KOPT-K1 (cell line): Measurements from ENCODE around the gene FKBP15.
"Not testable (repeated sequence)": the region's sequence is repeated elsewhere in the genome, so short reads cannot be mapped to it uniquely, and the experiment has no call there.

Experiments used
- H3K27ac ChIP-seq: fragments of 200-600 bp; sonication (generic); 2 replicates; pipeline ENCODE4 v1.5.1; 2016; ENCODE audit warnings: antibody characterized with exemption, mild to moderate bottlenecking, low read depth, low read length; ENCODE audit not compliant: poor library complexity, severe bottlenecking
- H3K36me3 ChIP-seq: fragments of 200-600 bp; sonication (generic); 2 replicates; pipeline ENCODE4 v1.5.1; 2017; ENCODE audit warnings: antibody characterized with exemption, mild to moderate bottlenecking, low read length, moderate library complexity; ENCODE audit not compliant: insufficient read depth
- H3K9me3 ChIP-seq: fragments of 200-600 bp; sonication (generic); 2 replicates; pipeline ENCODE4 v1.5.1; 2017; ENCODE audit warnings: antibody characterized with exemption, low read length, mild to moderate bottlenecking; ENCODE audit not compliant: insufficient read depth, poor library complexity, severe bottlenecking

Gene FKBP15

DNA sequence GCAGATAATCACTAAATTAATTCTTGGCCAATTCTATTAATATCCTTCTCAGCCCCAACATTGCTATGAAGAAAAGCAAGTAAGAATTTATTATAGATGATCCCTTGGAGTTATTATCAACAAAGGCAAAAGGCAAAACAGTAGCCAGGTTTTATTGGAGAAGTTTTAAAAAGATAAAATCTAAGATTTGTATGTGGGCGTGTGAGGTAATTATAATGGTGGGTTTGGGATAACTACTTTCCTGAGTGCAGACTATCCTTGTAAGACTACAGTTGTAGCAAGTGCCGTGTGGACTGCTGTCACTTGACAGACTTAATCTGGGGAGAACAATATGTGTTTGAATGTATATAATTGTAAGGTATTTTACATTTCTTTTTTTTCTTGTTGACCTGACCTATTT lies 23.5 kb upstream of the FKBP15 start:
- no peaks in the 10 kb centered on the region for H3K9me3 ChIP-seq
- no peaks in the 10 kb centered on the region for H3K36me3 ChIP-seq
- no peak overlapping the region for H3K27ac ChIP-seq

DNA sequence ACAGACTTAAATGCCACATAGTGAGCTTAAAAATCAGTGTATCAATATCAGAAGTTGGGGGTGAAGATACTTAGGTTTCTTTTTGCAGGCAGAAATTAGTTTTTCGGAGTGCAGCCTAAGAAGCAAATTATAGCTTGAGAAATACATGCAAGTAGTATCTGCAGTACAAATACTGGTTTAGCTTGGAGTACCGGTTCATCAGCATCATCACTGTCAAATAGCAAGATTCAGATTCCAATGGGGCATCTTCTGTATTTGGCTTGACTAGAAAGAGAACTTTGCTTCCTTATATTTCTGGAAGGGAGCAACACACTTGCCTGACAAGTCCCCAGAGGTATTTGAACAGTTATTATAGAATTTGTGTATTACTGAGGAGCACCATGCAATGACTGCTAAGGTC lies 20.1 kb upstream of the FKBP15 start:
- no peak overlapping the region for H3K27ac ChIP-seq
- no peaks in the 10 kb centered on the region for H3K36me3 ChIP-seq
- no peaks in the 10 kb centered on the region for H3K9me3 ChIP-seq

DNA sequence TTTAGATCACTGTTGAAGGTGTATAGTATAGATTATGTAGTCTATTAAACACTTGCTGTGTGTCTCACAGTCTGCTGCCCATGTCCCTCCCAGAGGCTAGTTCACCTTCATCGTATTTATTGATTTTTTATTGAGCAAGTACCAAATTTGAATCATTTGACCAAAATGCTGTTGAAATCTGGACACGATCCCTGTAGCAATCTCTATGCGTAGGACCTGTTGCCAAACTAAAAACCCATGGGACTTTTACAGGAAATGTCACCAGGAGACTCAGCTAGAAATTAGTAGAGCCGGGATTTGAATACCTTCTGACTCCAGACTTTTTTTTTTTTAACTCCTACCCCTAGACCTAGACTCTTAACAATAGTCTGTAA lies 17.8 kb upstream of the FKBP15 start:
- H3K27ac ChIP-seq: no peak overlapping the region
- no peaks in the 10 kb centered on the region for H3K36me3 ChIP-seq
- H3K9me3 ChIP-seq: no peaks in the 10 kb centered on the region

- Histone ChIP-seq H3K36me3 (no peaks in the 10 kb centered on the region), H3K27ac (no peak overlapping the region), H3K9me3 (no peaks in the 10 kb centered on the region)
These were observed 17.3 kb upstream of the FKBP15 start for GRCh38 chr9:113238202-113238858.

DNA sequence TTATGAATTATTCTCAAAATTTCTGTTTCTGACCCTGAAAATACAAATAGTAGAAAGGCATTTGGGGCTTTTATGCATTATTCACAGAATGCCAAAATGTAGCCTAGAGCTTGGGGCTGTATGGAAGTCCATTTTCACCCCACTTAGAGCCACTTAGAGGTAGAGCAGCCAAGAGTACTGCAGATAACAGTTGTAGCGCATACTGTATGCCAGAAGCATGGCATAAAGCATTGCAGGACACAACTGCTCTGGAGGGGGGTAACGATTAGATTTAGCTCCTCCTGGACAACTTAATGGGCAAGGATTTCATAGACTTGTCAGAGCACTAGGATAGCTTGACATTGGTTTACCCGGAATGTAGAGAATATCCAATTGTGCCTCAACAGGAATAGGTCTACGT lies 15.9 kb upstream of the FKBP15 start:
- Histone ChIP-seq H3K27ac (no peak overlapping the region), H3K36me3 (no peaks in the 10 kb centered on the region), H3K9me3 (no peaks in the 10 kb centered on the region)

DNA sequence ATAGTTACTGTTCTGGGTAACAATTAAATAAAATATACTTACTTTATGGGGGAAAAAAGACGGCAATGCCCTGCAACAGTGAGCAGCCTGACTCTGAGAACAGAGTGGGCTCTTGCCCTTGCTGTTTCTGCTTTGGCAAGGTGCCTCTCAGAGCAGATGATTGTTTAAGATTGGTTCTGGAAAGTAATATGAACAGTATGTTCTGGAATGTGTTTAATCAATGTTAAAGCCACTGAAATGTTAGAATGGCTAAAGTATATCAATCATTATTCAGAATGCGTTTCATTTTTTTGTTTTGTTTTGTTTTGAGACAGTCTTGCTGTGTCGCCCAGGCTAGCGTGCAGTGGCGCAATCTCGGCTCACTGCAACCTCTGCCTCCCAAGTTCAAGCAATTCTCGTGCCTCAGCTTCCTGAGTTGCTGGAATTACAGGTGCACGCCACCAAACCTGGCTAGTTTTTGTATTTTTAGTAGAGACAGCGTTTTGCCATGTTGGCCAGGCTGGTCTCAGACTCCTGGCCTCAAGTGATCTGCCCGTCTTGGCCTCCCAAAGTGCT lies 14.7 kb upstream of the FKBP15 start:
- not testable (repeated sequence) for H3K36me3 ChIP-seq, H3K9me3 ChIP-seq, H3K27ac ChIP-seq

GRCh38 chr9:113231701-113232100 lies 10.6 kb upstream of the FKBP15 start:
- H3K9me3 ChIP-seq: no peaks in the 10 kb centered on the region
- H3K27ac ChIP-seq: no peak overlapping the region
- H3K36me3 ChIP-seq: no peaks in the 10 kb centered on the region

DNA sequence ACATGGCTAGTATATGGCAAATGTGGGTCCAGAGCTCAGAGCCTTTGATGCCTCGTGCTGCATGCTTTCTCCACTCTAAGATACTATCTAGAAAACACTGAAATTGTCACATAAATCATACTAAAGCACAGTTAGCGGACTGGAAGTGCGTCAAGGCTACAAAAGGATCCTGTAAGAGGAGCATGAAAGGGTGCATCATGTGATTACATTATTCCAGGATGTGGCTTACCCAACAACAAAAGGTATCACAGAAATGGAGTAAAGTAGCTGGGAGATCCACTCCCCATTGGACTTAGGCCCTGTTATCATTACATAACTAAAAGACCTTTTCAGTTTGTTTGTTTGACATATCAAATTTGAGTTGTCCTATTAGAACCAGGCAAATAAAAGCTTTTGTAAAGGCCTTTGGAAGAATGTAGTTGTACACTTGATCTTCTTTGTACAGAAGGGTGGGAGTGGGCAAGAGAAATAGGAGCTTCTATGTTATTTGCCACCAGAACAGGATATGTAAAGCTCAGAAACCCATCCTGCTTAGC lies 7.1 kb upstream of the FKBP15 start:
- no peak overlapping the region for H3K27ac ChIP-seq
- H3K9me3 ChIP-seq: no peaks in the 10 kb centered on the region
- H3K36me3 ChIP-seq: 0 out of 2 replicates have a peak, but pooled peaks cover 7% of the 10 kb centered on the region

DNA sequence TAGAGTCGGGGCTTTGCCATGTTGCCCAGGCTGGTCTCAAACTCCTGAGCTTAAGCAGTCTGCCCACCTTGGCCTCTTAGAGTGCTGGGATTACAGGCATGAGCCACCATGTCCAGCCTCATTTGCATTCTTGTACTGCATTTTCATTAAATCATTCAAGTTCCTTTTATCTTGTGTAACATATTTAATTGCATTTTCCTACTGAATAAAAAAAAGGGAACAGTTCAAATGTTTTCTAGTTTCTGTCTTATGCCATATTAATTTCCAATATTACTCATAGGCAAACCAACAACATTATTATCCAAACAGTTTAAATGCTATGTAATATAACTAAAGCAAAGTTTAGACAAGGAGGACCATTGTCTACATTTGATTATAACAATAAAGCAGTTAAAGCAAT lies 6.4 kb upstream of the FKBP15 start:
- Histone ChIP-seq H3K36me3 (0 out of 2 replicates have a peak, but pooled peaks cover 7% of the 10 kb centered on the region), H3K9me3 (no peaks in the 10 kb centered on the region), H3K27ac (no peak overlapping the region)

- H3K9me3 ChIP-seq: no peaks in the 10 kb centered on the region
- 0 out of 2 replicates have a peak, but pooled peaks cover 7% of the 10 kb centered on the region for H3K36me3 ChIP-seq
These were observed 2.9 kb upstream of the FKBP15 start for GRCh38 chr9:113223963-113224362.

GRCh38 chr9:113222482-113222841 lies 1.4 kb upstream of the FKBP15 start:
- no peak overlapping the region for H3K27ac ChIP-seq
- no peaks in the 10 kb centered on the region for H3K9me3 ChIP-seq
- H3K36me3 ChIP-seq: 0 out of 2 replicates have a peak, but pooled peaks cover 7% of the 10 kb centered on the region

More at GRCh38 chr9:113223963-113224362, 2.9 kb upstream of the FKBP15 start:
- H3K27ac ChIP-seq: no peak overlapping the region

GRCh38 chr9:113221800-113222481 lies 864 bp upstream of the FKBP15 start:
- no peaks in the 10 kb centered on the region for H3K9me3 ChIP-seq
- peak overlapping the region; percentile 79 for H3K27ac ChIP-seq
- peaks cover 7% of the 10 kb centered on the region; the same call in 1 of the 2 replicates for H3K36me3 ChIP-seq

DNA sequence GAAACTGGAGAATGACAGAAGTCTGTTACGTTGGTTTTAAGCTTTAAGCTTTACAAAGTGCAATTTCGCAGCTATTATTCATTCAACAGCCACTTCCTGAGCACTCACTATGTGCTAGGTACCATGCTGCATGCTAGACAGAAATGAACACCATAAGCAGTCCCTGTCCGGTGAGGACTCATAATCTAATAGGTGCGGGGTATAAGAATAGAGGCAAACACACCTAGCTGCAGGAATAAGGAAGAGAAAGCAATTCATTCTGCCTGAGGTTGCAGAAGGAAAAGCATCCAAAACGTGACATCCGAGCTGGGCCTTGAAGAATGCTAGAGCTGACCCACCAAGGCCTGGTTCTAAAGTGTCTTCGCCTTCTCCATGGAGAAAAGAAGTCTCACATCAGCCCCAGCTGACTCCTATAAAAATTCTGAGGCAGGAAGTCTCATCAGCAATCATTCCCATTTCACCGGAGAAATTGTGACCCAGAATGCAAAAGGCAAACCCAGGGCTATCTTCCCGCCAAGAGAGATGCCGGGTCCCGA lies 542 bp downstream of the FKBP15 start:
- H3K36me3 ChIP-seq: peaks cover 7% of the 10 kb centered on the region; the same call in 1 of the 2 replicates
- H3K9me3 ChIP-seq: no peaks in the 10 kb centered on the region
- peak overlapping the region; percentile 79 for H3K27ac ChIP-seq

- H3K36me3 ChIP-seq: peaks cover 6% of the 10 kb centered on the region; the same call in 1 of the 2 replicates
- no peaks in the 10 kb centered on the region for H3K9me3 ChIP-seq
- peak overlapping the region; percentile 79 for H3K27ac ChIP-seq
These were observed 1.1 kb downstream of the FKBP15 start for GRCh38 chr9:113219969-113220368.

DNA sequence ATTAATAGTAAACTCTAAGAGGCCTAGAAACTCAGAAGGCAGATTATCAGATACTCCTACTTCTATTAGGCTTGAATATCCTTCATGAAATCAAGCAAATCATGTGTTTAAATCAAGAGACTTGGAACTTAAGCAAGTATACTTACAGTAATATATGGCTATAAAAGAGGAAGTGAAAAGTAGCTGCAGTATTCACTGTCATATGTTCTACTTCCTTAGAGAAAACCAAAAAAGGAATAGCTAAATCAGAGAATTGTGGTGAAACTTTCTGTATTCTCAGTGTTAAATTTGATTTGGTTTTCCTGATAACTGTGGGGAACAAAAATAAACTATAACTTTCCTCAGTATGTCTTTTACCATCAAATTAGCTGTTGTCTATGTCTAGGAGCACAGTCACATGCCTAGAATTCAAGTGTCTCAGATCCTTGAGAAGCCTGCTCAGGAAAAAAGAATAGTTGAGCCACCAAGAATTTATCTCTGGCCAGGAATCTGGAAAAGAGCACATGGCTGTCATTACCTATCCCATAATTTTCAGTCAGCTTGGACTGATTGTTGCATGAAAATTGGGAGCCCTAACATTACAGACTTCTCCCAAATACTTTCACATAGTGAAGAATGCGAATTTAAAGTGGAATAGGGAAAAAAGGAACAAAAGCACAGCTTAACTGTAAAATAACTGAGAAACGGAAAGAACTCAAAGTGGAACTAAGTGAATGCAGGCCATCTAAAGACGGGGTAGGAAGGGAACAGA lies 1.7 kb downstream of the FKBP15 start:
- H3K27ac ChIP-seq: no peak overlapping the region
- no peaks in the 10 kb centered on the region for H3K9me3 ChIP-seq
- peaks cover 4% of the 10 kb centered on the region; the same call in 1 of the 2 replicates for H3K36me3 ChIP-seq
